GM23248 (cell line): ENCODE measurements around the gene SCD5. TPM values are rescaled to one million over a fixed set of nuclear protein-coding genes. Genes with fewer than 3 reads are reported as not detected.

ENCODE experiments used
- DNase-seq: peaks from one replicate; pipeline ENCODE4 v3.0.0-alpha.2; 2015
- H2AFZ ChIP-seq: fragments of 200-600 bp; sonication (generic); 2 replicates; pipeline ENCODE4 v1.6.1; 2016; ENCODE audit warnings: antibody characterized with exemption
- H3F3A ChIP-seq: fragments of 200-600 bp; sonication (generic); 2 replicates; pipeline ENCODE4 v1.6.1; 2016; ENCODE audit warnings: mild to moderate bottlenecking, antibody characterized with exemption, mixed run types; ENCODE audit not compliant: insufficient read depth
- H3K27ac ChIP-seq: fragments of 200-600 bp; sonication (generic); 2 replicates; pipeline ENCODE4 v1.5.1; 2016; ENCODE audit warnings: mild to moderate bottlenecking
- H3K27me3 ChIP-seq: fragments of 200-600 bp; sonication (generic); replicated peaks from 2 replicates; pipeline ENCODE4 v1.6.1; 2016; ENCODE audit warnings: mild to moderate bottlenecking; ENCODE audit not compliant: insufficient read depth
- H3K36me3 ChIP-seq: fragments of 200-600 bp; sonication (generic); 2 replicates; pipeline ENCODE4 v1.6.1; 2016; ENCODE audit warnings: low read depth, mild to moderate bottlenecking
- H3K4me1 ChIP-seq: fragments of 200-600 bp; sonication (generic); 2 replicates; pipeline ENCODE4 v1.6.1; 2016; ENCODE audit warnings: mild to moderate bottlenecking; ENCODE audit not compliant: insufficient read depth
- H3K4me2 ChIP-seq: fragments of 200-600 bp; sonication (generic); one replicate; pipeline ENCODE4 v1.6.1; 2016; ENCODE audit warnings: mild to moderate bottlenecking; ENCODE audit not compliant: unreplicated experiment
- H3K4me3 ChIP-seq: fragments of 200-600 bp; sonication (generic); 2 replicates; pipeline ENCODE4 v1.5.1; 2016; ENCODE audit warnings: mild to moderate bottlenecking
- H3K79me2 ChIP-seq: fragments of 200-600 bp; sonication (generic); 2 replicates; pipeline ENCODE4 v1.6.1; 2016; ENCODE audit warnings: mild to moderate bottlenecking; ENCODE audit not compliant: insufficient read depth
- H3K9ac ChIP-seq: fragments of 200-600 bp; sonication (generic); 2 replicates; pipeline ENCODE4 v1.6.1; 2016; ENCODE audit warnings: mild to moderate bottlenecking
- H3K9me2 ChIP-seq: fragments of 200-600 bp; sonication (generic); 2 replicates; pipeline ENCODE4 v1.6.1; 2016; ENCODE audit warnings: mixed run types, mild to moderate bottlenecking, moderate library complexity; ENCODE audit not compliant: insufficient read depth
- H3K9me3 ChIP-seq: fragments of 200-600 bp; sonication (generic); one replicate; pipeline ENCODE4 v1.6.1; 2017; ENCODE audit warnings: low read depth
- H4K20me1 ChIP-seq: fragments of 200-600 bp; sonication (generic); 2 replicates; pipeline ENCODE4 v1.6.0; 2016; ENCODE audit not compliant: insufficient read depth
- EZH2 ChIP-seq: fragments of 200-600 bp; sonication (generic); IDR thresholded peaks from 2 replicates; pipeline ENCODE4 v1.6.1; 2018; ENCODE audit warnings: antibody characterized with exemption, mild to moderate bottlenecking; ENCODE audit not compliant: insufficient read depth, poor library complexity, severe bottlenecking
- EZH2phosphoT487 ChIP-seq: fragments of 200-600 bp; sonication (generic); IDR thresholded peaks from 2 replicates; pipeline ENCODE4 v1.6.1; 2018; ENCODE audit warnings: antibody characterized with exemption, moderate library complexity, mild to moderate bottlenecking, low read depth; ENCODE audit not compliant: insufficient read depth
- WGBS, 2 experiments: methylation state at CpG; one replicate each; pipeline ENCODE4 v1.1.6; 2015 to 2017; ENCODE audit warnings: low lambda C conversion rate in 2 of 2, low coverage in 1 of 2; ENCODE audit errors: missing lambda C conversion rate in 2 of 2; 5-methylcytosine and 5-hydroxymethylcytosine counted together
- in situ Hi-C: fragments of 300-500 bp; cut with MboI; formaldehyde crosslinking; loops from 2 replicates; pipeline ENCODE4 v1.15.0; 2020
- polyA plus RNA-seq: library from polyadenylated mRNA; unstranded; fragments of >200 nt; fragmentation: Nextera tagmentation; extraction: Ambion mirVana; gene quantifications from 2 replicates; pipeline ENCODE4 v1.2.1, GENCODE V29; 2016
- total RNA-seq: library from RNA; depleted of rRNA; stranded (reverse); fragments of >200 nt; shearing (Covaris generic); gene quantifications from 2 replicates; pipeline ENCODE4 v1.2.3, GENCODE V29; 2014

The SCD5 gene
- total and polyA plus RNA-seq, 2 experiments from 2014 or later = 12.5 to 39.8 TPM

- Histone ChIP-seq H3K4me1 (peaks cover 30% of the 10 kb centered on the region), H3K79me2 (peaks cover 79% of the 10 kb centered on the region), H3K4me3 (peak overlapping the region; percentile 65), H3K9me2 (no peaks in the 10 kb centered on the region), H3F3A (peaks cover 28% of the 10 kb centered on the region), H2AFZ (peak overlapping the region; percentile 41), H3K27me3 (no peaks in the 10 kb centered on the region), H3K9ac (peak overlapping the region; percentile 77), H4K20me1 (no peaks in the 10 kb centered on the region), H3K4me2 (peak overlapping the region; percentile 91), H3K9me3 (no peaks in the 10 kb centered on the region), H3K27ac (peak overlapping the region; percentile 89), H3K36me3 (no peaks in the 10 kb centered on the region)
- in situ Hi-C loops = no loop called here
- TF ChIP-seq EZH2phosphoT487 = no peak
- TF ChIP-seq EZH2 = no peak
- WGBS, 2 experiments = 3 to 6% methylated on average over 5 of the region's 5 CpGs
- DNase-seq = peak; percentile 96
These were observed 12.8 kb downstream of the SCD5 start for GRCh38 chr4:82785611-82786400.

- H3K4me3 ChIP-seq = peak overlapping the region; percentile 65
- H3K36me3 ChIP-seq = no peaks in the 10 kb centered on the region
- peaks cover 28% of the 10 kb centered on the region for H3F3A ChIP-seq
- peak overlapping the region; percentile 41 for H2AFZ ChIP-seq
- no peaks in the 10 kb centered on the region for H3K9me3 ChIP-seq
- no peaks in the 10 kb centered on the region for H4K20me1 ChIP-seq
- H3K27ac ChIP-seq = peak overlapping the region; percentile 89
- peak overlapping the region; percentile 91 for H3K4me2 ChIP-seq
- no peaks in the 10 kb centered on the region for H3K9me2 ChIP-seq
- peak; percentile 87 for DNase-seq
- in situ Hi-C loops = no loop called here
- peaks cover 33% of the 10 kb centered on the region for H3K4me1 ChIP-seq
- no peak for TF ChIP-seq EZH2phosphoT487
- no peak for TF ChIP-seq EZH2
- peak overlapping the region; percentile 77 for H3K9ac ChIP-seq
- H3K79me2 ChIP-seq = peaks cover 79% of the 10 kb centered on the region
- WGBS, 2 experiments = 5 to 7% methylated on average over 9 of the region's 9 CpGs
- no peaks in the 10 kb centered on the region for H3K27me3 ChIP-seq
These were observed 13.7 kb downstream of the SCD5 start for GRCh38 chr4:82784681-82785610.

GRCh38 chr4:82782626-82783345, 15.8 kb downstream of the SCD5 start:
- H3K9me2 ChIP-seq = no peaks in the 10 kb centered on the region

GRCh38 chr4:82780752-82781231, 17.8 kb downstream of the SCD5 start:
- Histone ChIP-seq H3K36me3 (no peaks in the 10 kb centered on the region), H3F3A (peaks cover 38% of the 10 kb centered on the region), H2AFZ (no peak overlapping the region), H3K9ac (peak overlapping the region; percentile 3; the same call in 1 of the 2 replicates), H3K9me2 (no peaks in the 10 kb centered on the region), H3K4me2 (no peak overlapping the region), H3K79me2 (peaks cover 87% of the 10 kb centered on the region), H3K27ac (no peak overlapping the region), H3K9me3 (no peaks in the 10 kb centered on the region), H3K4me1 (peaks cover 34% of the 10 kb centered on the region), H3K4me3 (no peak overlapping the region), H4K20me1 (no peaks in the 10 kb centered on the region), H3K27me3 (no peaks in the 10 kb centered on the region)
- peak; percentile 45 for DNase-seq
- no peak for TF ChIP-seq EZH2phosphoT487
- no peak for TF ChIP-seq EZH2
- 50 to 53% methylated on average over 10 of the region's 10 CpGs for WGBS, 2 experiments
- in situ Hi-C loops = no loop called here

More at GRCh38 chr4:82782626-82783345, 15.8 kb downstream of the SCD5 start:
- no peak overlapping the region for H3K4me2 ChIP-seq
- peaks cover 28% of the 10 kb centered on the region for H3F3A ChIP-seq
- in situ Hi-C loops = no loop called here
- no peaks in the 10 kb centered on the region for H3K9me3 ChIP-seq
- 85% methylated on average over 5 of the region's 5 CpGs for WGBS, 2 experiments
- peaks cover 79% of the 10 kb centered on the region for H3K79me2 ChIP-seq
- no peaks in the 10 kb centered on the region for H3K27me3 ChIP-seq
- H3K36me3 ChIP-seq = no peaks in the 10 kb centered on the region
- H2AFZ ChIP-seq = no peak overlapping the region
- H3K27ac ChIP-seq = no peak overlapping the region
- H4K20me1 ChIP-seq = no peaks in the 10 kb centered on the region
- DNase-seq = no peak
- no peak overlapping the region for H3K4me3 ChIP-seq
- H3K9ac ChIP-seq = no peak overlapping the region
- TF ChIP-seq EZH2phosphoT487 (no peak), EZH2 (no peak)
- H3K4me1 ChIP-seq = peaks cover 33% of the 10 kb centered on the region
